ENCODE data around the gene FGF19.

GRCh38 chr11:69716891-69717747 lies 13.3 kb upstream of the FGF19 start:
- TF ChIP-seq CTCF (IDR thresholded peaks at IDR 0.05) (no peak), POLR2A (IDR thresholded peaks at IDR 0.05) (no peak), POLR2AphosphoS5 (IDR thresholded peaks at IDR 0.05) (no peak)
